NCI-H2196 treated with DMSO at 0.1 percent for 48 hours (cell line): ENCODE data around the gene ACVR2A.
A peak's percentile ranks its signal among the peaks of the same experiment; 100 is the strongest.

ENCODE experiments used
- DNase-seq: peaks from one replicate; lab custom pipeline; 2025; ENCODE audit not compliant: unreplicated experiment; lab: John Stamatoyannopoulos, UW

The ACVR2A gene

GRCh38 chr2:147854557-147855134 lies 9.8 kb downstream of the ACVR2A start:
- no peak for DNase-seq

- no peak for DNase-seq
Observed at GRCh38 chr2:147855316-147855715, 10.5 kb downstream of the ACVR2A start.

- no peak for DNase-seq
Observed at GRCh38 chr2:147855977-147856376, 11.1 kb downstream of the ACVR2A start.

GRCh38 chr2:147860009-147860408 lies 15.2 kb downstream of the ACVR2A start:
- no peak for DNase-seq

GRCh38 chr2:147862859-147863516 lies 18.2 kb downstream of the ACVR2A start:
- no peak for DNase-seq

- DNase-seq, result no peak
Observed at GRCh38 chr2:147863835-147864234, 19.0 kb downstream of the ACVR2A start.

GRCh38 chr2:147865560-147865959 lies 20.7 kb downstream of the ACVR2A start:
- no peak for DNase-seq

- DNase-seq, result no peak
Observed at GRCh38 chr2:147867050-147867449, 22.2 kb downstream of the ACVR2A start.

GRCh38 chr2:147869934-147870333 lies 25.1 kb downstream of the ACVR2A start:
- no peak for DNase-seq

- DNase-seq, result no peak
Observed at GRCh38 chr2:147872967-147873366, 28.1 kb downstream of the ACVR2A start.

GRCh38 chr2:147873859-147874483 lies 29.1 kb downstream of the ACVR2A start:
- no peak for DNase-seq

- DNase-seq, result no peak
Observed at GRCh38 chr2:147879846-147880245, 35.0 kb downstream of the ACVR2A start.

GRCh38 chr2:147882631-147883030 lies 37.8 kb downstream of the ACVR2A start:
- DNase-seq, result no peak

- no peak for DNase-seq
Observed at GRCh38 chr2:147884830-147885229, 40.0 kb downstream of the ACVR2A start.

- DNase-seq, result no peak
Observed at GRCh38 chr2:147886136-147886535, 41.3 kb downstream of the ACVR2A start.

- DNase-seq, result no peak
Observed at GRCh38 chr2:147888680-147889079, 43.9 kb downstream of the ACVR2A start.

GRCh38 chr2:147904051-147904450 lies 59.2 kb downstream of the ACVR2A start:
- DNase-seq, result no peak

GRCh38 chr2:147909178-147909577 lies 64.3 kb downstream of the ACVR2A start:
- DNase-seq, result no peak

GRCh38 chr2:147910990-147911473 lies 66.2 kb downstream of the ACVR2A start:
- peak; percentile 58 for DNase-seq

GRCh38 chr2:147913701-147914480 lies 69.1 kb downstream of the ACVR2A start:
- no peak for DNase-seq

- DNase-seq, result no peak
Observed at GRCh38 chr2:147916067-147916466, 71.2 kb downstream of the ACVR2A start.

GRCh38 chr2:147916723-147917122 lies 71.9 kb downstream of the ACVR2A start:
- no peak for DNase-seq
